Aorta (tissue), 5 donors: ENCODE results near the gene RNPEPL1. TPM values are rescaled to one million over a fixed set of nuclear protein-coding genes. Genes with fewer than 3 reads are reported as not detected.
"Not testable (repeated sequence)": the region's sequence is repeated elsewhere in the genome, so short reads cannot be mapped to it uniquely, and the experiment has no call there.

Experiments used
- ATAC-seq: fragments of 200-7000 bp; cut with Tn5 transposase; one replicate; pipeline ENCODE4 v1.9.1; 2022; ENCODE audit warnings: moderate library complexity; ENCODE audit not compliant: low FRiP score
- DNase-seq, 2 donors: peaks; one replicate each; pipeline ENCODE4 v3.0.0-alpha.2; 2020
- H3K27ac ChIP-seq, 2 donors: one replicate each; pipeline ENCODE4 v1.5.1; 2013; ENCODE audit warnings: low read length in 2 of 2, mild to moderate bottlenecking in 2 of 2, moderate library complexity in 2 of 2, control low read depth in 1 of 2, inconsistent platforms in 1 of 2, low read depth in 1 of 2
- H3K27me3 ChIP-seq, 2 donors: one replicate each; pipeline ENCODE4 v1.6.1; 2013; ENCODE audit warnings: control low read depth in 1 of 2, low read length in 1 of 2, mild to moderate bottlenecking in 1 of 2, moderate library complexity in 1 of 2; ENCODE audit not compliant: insufficient read depth in 2 of 2, control insufficient read depth in 1 of 2
- H3K36me3 ChIP-seq, 2 donors: one replicate each; pipeline ENCODE4 v1.6.1; 2013; ENCODE audit warnings: control low read depth in 1 of 2, low read length in 1 of 2, mild to moderate bottlenecking in 1 of 2; ENCODE audit not compliant: insufficient read depth in 2 of 2, control insufficient read depth in 1 of 2
- H3K4me1 ChIP-seq, 2 donors: one replicate each; pipeline ENCODE4 v1.6.1; 2013; ENCODE audit warnings: low read length in 2 of 2, control low read depth in 1 of 2, mild to moderate bottlenecking in 1 of 2, moderate library complexity in 1 of 2; ENCODE audit not compliant: insufficient read depth in 2 of 2, control insufficient read depth in 1 of 2
- H3K4me3 ChIP-seq, 2 donors: one replicate each; pipeline ENCODE4 v1.5.1; 2013; ENCODE audit warnings: low read length in 2 of 2, control low read depth in 1 of 2, mild to moderate bottlenecking in 1 of 2
- H3K9me3 ChIP-seq: one replicate; pipeline ENCODE4 v1.6.1; 2013; ENCODE audit warnings: mild to moderate bottlenecking, low read length; ENCODE audit not compliant: control insufficient read depth
- WGBS, 2 donors: extraction: QIAGEN DNeasy Blood & Tissue Kit; methylation state at CpG; one replicate each; pipeline ENCODE4 v1.1.7; 2013; 5-methylcytosine and 5-hydroxymethylcytosine counted together
- intact Hi-C, 2 donors: fragments of 100-400 bp; cut with DNase I; formaldehyde crosslinking; loops; one replicate each; pipeline versions ENCODE4 v1.14.2 to v1.15.0; 2022
- polyA plus RNA-seq, 2 donors: library from polyadenylated mRNA; stranded (reverse); fragments of 200-250 nt; gene quantifications; one replicate each; pipeline ENCODE4 v1.2.3, GENCODE V29; 2013
- total RNA-seq, 2 donors: library from RNA; stranded (reverse); fragmentation: NEBNext Ultra II Directional; extraction: Animal tissue kit (Norgen Biotek cat#: 25700); gene quantifications; one replicate each; pipeline ENCODE4 v1.2.1, GENCODE V29; 2021
- donor health status: healthy with polysubstance abuse.
- donor health status: Bipolar disorder and iron deficiency.
- donor health status: DM: no; HTN: no; CAD: no.
- donor health status: DM: no; HTN: no; CAD: no.
- donor health status: DM: yes; HTN: yes; CAD: no.

The RNPEPL1 gene
- total and polyA plus RNA-seq, 4 donors: 42.9 to 108 (median 47.6) TPM

GRCh38 chr2:240531038-240531437 lies 37.2 kb upstream of the RNPEPL1 start:
- DNase-seq (no peak), ATAC-seq (no peak)
- Histone ChIP-seq H3K27ac (no peak overlapping the region), H3K9me3 (no peaks in the 10 kb centered on the region), H3K4me3 (no peak overlapping the region), H3K4me1 (no peaks in the 10 kb centered on the region), H3K27me3 (no peaks in the 10 kb centered on the region), H3K36me3 (no peaks in the 10 kb centered on the region)
- WGBS, 2 donors: 98% methylated on average over 5 of the region's 5 CpGs
- intact Hi-C loops: no loop called here

GRCh38 chr2:240532031-240532775 lies 36.1 kb upstream of the RNPEPL1 start:
- 100% methylated on average over 1 of the region's 1 CpG for WGBS, 2 donors
- no peaks in the 10 kb centered on the region for H3K9me3 ChIP-seq
- no peak overlapping the region for H3K27ac ChIP-seq
- no peaks in the 10 kb centered on the region for H3K27me3 ChIP-seq
- ATAC-seq (no peak), DNase-seq (no peak)
- H3K36me3 ChIP-seq: no peaks in the 10 kb centered on the region
- H3K4me3 ChIP-seq: no peak overlapping the region
- intact Hi-C loops: no loop called here
- no peaks in the 10 kb centered on the region for H3K4me1 ChIP-seq

GRCh38 chr2:240538031-240538780 lies 30.1 kb upstream of the RNPEPL1 start:
- DNase-seq (no peak), ATAC-seq (no peak)
- Histone ChIP-seq H3K4me1 (no peaks in the 10 kb centered on the region), H3K27ac (no peak overlapping the region), H3K27me3 (no peaks in the 10 kb centered on the region), H3K36me3 (peaks cover 0 to 3% of the 10 kb centered on the region in 2 donors), H3K4me3 (no peak overlapping the region), H3K9me3 (no peaks in the 10 kb centered on the region)
- intact Hi-C loops: no loop called here
- WGBS, 2 donors: 94 to 98% methylated on average over 43 of the region's 43 CpGs

- not testable (repeated sequence) for DNase-seq
These were observed 29.2 kb upstream of the RNPEPL1 start for GRCh38 chr2:240539101-240539500.

GRCh38 chr2:240539906-240540305 lies 28.4 kb upstream of the RNPEPL1 start:
- ATAC-seq: no peak
- Histone ChIP-seq H3K27me3 (no peaks in the 10 kb centered on the region), H3K4me3 (no peak overlapping the region), H3K36me3 (peaks cover 0 to 3% of the 10 kb centered on the region in 2 donors), H3K4me1 (no peaks in the 10 kb centered on the region), H3K9me3 (no peaks in the 10 kb centered on the region), H3K27ac (no peak overlapping the region)
- DNase-seq: no peak
- intact Hi-C loops: no loop called here

More at GRCh38 chr2:240539101-240539500, 29.2 kb upstream of the RNPEPL1 start:
- ATAC-seq, H3K4me1 ChIP-seq, H3K9me3 ChIP-seq, H3K27ac ChIP-seq, H3K4me3 ChIP-seq, H3K36me3 ChIP-seq, H3K27me3 ChIP-seq, intact Hi-C loops: not testable (repeated sequence)
- WGBS, 2 donors: 98% methylated on average over 17 of the region's 17 CpGs

GRCh38 chr2:240551288-240551687 lies 17.0 kb upstream of the RNPEPL1 start:
- H3K4me1 ChIP-seq: no peaks in the 10 kb centered on the region
- no peaks in the 10 kb centered on the region for H3K9me3 ChIP-seq
- no peak for ATAC-seq
- H3K27ac ChIP-seq: no peak overlapping the region
- WGBS, 2 donors: 94 to 96% methylated on average over 4 of the region's 4 CpGs
- no peaks in the 10 kb centered on the region for H3K27me3 ChIP-seq
- H3K4me3 ChIP-seq: no peak overlapping the region
- intact Hi-C loops: no loop called here
- DNase-seq: no peak
- H3K36me3 ChIP-seq: no peaks in the 10 kb centered on the region

- intact Hi-C loops: no loop called here
- H3K36me3 ChIP-seq: no peaks in the 10 kb centered on the region
- no peak overlapping the region for H3K4me3 ChIP-seq
- H3K4me1 ChIP-seq: no peaks in the 10 kb centered on the region
- WGBS, 2 donors: 54 to 65% methylated on average over 1 of the region's 1 CpG
- DNase-seq (no peak), ATAC-seq (no peak)
- H3K9me3 ChIP-seq: no peaks in the 10 kb centered on the region
- no peaks in the 10 kb centered on the region for H3K27me3 ChIP-seq
- H3K27ac ChIP-seq: no peak overlapping the region
These were observed 16.5 kb upstream of the RNPEPL1 start for GRCh38 chr2:240551811-240552210.

- H3K9me3 ChIP-seq: no peaks in the 10 kb centered on the region
- no peaks in the 10 kb centered on the region for H3K27me3 ChIP-seq
- no peaks in the 10 kb centered on the region for H3K4me1 ChIP-seq
- 68 to 71% methylated on average over 7 of the region's 7 CpGs for WGBS, 2 donors
- no peak overlapping the region for H3K27ac ChIP-seq
- H3K36me3 ChIP-seq: no peaks in the 10 kb centered on the region
- DNase-seq (peak in 1 of 2 donors; percentile 52), ATAC-seq (no peak)
- intact Hi-C loops: no loop called here
- no peak overlapping the region for H3K4me3 ChIP-seq
These were observed 14.3 kb upstream of the RNPEPL1 start for GRCh38 chr2:240553956-240554480.
